Activated T-cell treated with anti-CD3 and anti-CD28 coated beads for 4 hours (primary cell): ENCODE results near the gene COG8.

Experiments
- DNase-seq: peaks from one replicate; pipeline ENCODE4 v3.0.0-alpha.2; 2020

COG8 gene

DNA sequence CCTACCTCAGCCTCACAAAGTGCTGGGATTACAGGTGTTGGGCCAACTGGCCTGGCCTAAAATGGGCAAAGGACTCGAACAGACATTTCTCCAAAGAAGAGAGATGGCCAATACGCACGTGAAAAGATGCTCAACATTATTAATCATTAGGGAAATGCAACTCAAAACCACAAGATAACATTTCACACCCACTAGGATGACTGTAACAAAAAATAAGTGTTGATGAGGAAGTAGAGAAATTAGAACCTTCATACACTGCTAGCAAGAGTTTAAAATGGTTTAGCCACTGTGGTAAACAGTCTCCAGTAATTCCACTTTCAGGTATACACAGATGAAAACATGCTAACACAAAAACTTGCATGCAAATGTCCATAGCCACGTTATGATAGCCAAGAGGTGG, 6.6 kb upstream of the COG8 start:
- no peak for DNase-seq

DNA sequence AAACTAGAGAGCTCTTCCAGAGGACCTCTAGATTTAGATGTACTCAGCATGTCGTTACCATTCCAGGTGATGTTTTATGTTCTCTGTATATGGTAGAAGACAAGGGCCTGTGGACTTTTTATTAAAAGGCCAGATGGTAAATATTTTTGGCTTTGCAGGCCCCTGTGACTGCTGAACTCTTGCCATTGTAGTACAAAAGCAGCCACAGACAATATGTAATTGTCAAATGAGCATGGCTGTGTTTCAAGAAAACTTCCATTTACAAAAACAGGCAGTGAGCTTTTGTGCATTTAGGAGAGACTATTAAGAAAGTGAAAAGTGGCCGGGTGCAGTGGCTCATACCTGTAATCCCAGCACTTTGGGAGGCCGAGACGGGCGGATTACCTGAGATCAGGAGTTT, 4.8 kb upstream of the COG8 start:
- DNase-seq = no peak

DNA sequence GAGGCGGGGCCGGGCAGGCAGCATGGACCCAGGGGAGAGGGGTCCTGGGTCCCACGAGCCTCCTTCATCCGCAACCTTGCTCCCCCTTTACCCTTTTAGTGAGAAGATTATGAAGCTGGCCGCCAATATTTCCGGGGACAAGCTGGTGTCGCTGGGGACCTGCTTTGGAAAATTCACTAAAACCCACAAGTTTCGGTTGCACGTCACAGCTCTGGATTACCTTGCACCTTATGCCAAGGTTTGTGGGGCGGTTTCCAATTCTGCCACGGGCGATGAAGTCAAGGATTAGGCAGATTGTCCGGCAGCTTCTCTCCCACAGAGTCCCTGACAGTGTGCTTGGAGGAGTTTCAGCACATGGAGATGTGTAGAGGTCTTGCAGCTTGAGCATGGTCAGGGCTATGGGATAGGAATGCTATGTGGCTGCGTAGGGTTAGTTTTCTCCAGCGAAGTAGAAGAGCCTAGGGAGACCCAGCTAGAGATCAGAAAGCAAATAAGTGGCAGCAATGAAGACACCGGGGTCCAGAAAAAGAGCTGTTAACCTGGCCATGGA, 806 bp upstream of the COG8 start:
- no peak for DNase-seq

DNA sequence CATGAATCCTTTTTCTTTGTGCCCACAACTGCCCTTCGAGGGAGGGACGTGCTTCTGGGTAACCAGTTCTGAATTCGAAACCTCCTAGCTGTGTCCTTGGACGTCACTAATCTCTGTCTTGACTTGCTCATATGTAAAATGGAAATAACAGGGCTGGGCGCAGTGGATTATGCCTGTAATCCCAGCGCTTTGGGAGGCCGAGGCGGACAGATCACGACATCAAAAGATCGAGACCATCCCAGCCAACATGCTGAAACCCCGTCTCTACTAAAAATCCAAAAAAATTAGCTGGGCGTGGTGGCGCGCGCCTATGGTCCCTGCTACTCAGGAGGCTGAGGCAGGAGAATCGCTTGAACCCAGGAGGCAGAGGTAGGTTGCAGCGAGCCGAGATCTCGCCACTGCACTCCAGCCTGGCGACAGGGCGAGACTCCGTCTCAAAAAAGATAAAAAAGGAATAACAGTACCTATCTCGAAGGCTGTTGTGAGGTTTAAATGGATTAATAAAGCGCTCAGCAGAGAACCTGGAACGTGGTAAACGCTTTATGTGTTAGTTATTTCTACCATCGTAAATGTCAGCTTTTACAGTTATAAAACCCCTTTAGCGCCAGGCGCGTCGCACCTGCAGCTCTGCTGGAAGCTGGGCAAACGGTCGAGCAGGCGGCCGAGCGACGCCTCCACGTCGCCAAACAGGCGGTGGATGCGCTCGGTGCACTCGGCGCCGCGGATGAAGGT, 641 bp downstream of the COG8 start:
- DNase-seq = no peak

DNA sequence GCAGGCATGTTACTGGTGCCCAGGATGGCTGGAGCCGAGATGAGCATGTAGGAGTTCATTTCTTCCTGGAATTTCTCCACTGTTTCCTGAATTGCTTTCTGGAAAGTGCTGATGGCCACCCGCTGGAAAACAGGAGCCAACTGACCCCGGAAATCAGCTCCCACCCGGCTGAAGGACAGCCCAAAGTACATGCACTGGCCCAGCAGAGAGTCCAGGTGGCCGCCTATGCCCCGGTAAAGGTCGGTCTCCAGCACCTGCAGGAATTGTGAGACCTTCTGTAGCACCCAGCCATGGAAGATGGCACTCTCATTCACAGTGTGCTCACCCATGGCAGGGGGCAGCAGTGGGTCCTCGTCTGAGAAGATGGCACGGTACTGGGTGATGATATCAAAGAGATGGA, 4.7 kb downstream of the COG8 start:
- no peak for DNase-seq

DNA sequence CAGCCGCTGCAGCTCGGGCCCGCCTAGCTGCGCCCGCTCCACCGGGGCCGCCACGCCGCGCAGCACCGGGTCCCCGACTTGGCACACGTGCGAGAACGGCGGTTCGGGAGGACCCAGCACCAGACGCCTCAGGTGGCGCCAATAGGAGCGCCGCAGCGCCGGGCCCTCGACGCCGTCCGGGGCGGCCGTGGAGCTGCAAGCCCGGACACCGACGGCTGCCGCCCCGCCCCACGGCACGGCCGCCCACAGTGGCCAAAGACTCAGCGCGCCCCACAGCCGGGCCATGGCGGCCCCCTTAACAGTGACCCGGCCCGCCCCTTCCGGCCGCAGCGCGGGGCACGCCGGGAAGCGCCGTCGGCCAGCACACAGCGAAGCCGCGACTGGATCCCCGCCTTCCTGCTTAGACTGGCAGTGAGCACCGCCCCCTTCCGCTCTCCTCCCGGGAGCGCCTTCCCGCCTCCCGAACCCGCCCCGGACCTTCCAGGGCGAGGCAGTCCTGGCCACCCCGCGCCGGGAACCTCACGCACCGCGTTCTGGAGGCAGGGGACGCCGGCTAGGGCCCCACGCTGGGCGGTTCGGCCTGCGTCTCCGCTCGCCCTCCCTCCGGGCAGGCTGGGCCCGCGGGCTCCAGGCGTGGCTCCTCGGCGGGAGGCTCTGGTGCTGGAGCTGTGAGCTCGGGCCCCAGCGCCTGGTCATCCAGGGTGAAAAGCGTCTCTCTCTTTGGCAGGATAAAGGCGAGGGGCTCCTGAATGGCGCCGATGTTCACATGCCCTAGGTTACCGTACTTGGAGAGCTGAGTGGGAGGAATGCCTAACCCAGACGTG, 8.9 kb downstream of the COG8 start, which contains the start of gene PDF:
PDF (minus strand) TSS at position 303 of the 824 bp plus-strand sequence; CDS start at position 285, 18 bp downstream.
- peak; percentile 70 for DNase-seq

DNA sequence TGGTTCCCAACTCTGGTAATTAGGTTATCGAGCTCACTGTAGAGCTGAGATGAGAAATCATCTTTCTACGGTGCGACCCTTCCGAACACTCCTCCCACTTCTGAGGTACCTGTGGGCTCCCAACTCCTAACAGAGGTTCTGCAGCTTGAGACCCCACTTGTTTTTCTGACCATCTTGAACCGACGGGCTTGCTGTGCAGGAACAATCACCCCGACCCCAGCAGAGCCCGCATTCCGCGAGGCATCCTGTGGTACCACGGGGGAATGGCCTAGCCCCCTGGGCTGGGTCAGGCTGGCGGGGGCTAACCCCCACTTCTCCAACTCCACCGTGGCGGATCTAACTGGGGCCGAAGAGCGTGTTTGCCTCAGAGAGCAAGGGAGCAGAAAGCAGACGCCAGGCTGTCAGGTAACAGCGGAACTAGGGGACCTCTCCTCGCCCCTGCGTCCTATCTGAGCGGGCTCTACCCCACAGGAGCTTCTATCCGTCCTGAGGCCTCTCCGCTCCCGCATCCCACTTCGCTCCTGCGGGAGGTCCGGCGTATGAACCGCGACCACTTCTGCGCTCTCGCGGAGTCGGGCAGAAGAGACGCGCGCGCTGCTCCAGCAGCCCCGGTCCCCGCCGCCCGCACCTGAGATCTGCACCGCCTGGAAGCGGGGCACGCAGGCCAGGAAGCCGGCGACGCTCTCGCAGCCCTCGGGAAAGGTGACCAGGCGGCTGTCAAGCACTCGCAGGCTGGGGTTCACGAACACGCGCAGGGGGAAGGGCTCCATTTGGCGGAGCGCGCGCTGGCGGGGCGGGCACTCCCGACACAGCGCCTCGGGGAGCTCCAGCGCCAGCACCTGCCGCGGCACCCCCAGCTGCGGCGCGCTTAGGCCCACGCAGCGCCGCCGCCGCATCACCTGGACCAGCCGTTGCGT, 9.7 kb downstream of the COG8 start:
- peak; percentile 33 for DNase-seq

DNA sequence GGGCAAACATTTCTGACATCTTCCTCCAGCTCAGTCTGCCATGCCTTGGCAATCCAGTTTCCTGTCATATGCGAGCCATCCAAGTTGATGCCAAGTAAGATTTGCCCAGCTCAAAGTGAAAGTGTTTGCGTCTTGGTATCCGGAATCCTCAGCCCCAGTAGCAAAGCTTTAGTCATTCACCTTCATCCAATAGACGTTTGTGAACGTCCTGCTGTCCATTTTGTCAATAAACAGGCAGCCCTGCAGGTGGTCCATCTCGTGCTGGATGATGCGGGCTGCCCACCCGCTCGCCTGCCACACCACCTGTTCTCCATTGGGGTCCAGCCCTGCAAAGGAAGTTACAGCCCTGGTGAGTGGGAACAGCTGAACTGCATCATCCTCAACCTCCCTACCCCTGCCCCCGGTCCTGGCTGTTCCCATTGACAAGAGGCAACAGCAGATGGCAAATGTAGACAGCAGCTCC, 10.5 kb downstream of the COG8 start:
- no peak for DNase-seq

DNA sequence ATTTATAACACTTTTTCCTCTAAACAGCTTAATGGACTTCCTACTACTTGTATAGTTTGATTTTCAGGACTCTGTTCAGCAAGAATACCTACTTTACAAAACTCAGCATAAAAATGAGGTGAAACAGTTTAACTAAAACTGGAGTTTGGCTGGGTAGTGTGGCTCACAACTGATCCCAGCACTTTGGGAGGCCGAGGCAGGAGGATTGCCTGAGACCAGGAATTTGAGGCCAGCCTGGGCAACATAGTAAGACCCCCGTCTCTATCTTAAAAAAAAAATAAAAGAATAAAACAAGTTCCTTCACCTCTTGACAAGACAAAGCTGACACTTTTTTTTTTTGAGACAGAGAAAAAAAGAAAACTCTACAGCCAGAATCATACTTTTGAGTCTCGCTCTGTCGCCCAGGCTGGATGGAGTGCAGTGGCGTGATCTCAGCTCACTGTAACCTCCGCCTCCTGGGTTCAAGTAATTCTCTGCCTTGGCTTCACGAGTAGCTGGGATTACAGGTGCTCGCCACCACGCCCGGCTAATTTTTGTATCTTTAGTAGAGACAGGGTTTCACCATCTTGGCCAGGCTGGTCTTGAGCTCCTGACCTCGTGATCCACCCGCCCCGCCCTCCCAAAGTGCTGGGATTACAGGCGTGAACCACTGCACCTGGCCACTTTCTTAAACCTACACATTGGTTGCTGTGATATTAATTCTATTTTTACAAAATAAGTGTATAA, 11.6 kb downstream of the COG8 start:
- no peak for DNase-seq

DNA sequence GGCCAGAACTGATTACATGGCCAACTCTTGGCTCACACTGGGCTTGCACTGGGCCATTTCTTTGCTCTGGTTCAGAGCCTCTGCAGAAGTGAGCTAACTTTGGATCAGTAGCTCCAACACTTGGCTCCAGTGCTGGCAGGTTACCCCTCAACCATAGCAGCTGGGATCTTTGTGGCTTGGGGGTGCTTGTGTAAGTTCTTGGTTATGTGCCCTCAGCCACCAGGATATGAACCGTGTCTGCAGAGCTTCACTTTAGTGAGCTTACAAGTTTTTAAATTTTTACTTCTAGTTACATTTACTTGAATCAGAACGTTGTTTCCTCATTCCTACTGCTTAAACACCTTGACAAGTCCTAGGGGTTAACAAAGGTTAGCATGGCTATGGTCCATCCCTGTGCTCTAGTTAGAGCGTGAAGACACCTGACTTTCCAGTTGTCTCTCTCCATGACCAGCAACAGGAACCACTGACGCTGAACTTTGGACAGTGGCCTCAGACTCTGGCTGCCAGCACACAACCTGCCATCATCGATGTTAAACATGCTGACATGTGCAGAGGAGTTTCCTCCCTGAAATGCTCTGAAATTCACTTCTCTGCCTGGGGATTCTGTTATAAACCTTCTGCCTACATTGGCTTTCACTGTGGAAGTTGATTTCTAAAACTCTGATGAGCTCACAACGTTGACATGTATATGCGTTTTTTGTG, 13.0 kb downstream of the COG8 start:
- DNase-seq = no peak

DNA sequence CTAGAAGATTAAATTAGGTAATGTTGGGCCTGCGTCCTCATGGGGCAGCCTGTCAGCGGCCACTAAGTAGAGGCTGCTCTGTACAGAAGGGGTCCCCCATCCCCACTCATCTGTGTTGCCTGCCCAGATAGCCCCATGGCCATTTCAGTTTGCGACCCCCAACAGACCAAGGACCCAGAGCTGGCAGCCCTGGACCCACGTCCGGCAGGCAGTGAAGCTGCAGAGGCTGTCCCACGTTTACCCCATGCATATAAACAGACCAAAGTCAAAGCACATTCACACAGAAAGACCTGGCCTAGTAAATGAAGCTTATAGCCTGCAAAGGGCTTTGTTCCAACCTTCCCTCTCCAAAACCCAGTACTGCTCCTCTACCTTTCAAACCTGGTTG, 13.6 kb downstream of the COG8 start:
- no peak for DNase-seq

DNA sequence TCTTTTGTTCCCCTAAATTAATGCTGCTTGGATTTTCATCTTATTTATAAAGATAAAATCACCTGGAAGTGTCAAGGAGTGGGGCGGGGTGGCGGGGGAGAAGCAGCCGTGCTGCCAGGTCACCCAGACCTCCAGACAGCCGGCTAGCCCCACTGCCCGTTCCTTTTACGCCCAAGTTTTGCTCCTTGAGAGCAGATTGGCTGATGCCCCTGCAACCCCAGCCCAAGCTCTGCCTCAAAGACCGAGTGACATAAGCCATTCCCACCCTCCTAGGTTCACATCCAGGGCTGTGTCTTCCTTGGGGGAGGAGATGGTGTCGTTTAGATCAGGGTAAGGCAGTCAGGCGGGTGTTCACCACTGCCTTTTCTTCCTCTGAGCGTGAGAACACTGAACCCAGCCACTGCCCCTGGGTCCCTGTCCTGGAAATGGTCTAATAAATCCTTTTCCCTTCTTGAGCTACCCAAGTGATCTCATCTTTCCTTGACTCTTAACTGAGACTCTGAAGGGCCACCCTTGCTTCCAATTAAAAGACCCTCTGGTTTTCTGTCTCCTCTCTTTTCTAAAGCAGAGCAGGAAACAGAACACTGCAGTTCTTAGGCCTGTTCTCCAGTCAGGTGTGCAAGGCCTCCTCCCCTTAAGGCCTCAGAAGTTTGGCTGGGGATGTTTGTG, 14.6 kb downstream of the COG8 start:
- no peak for DNase-seq

DNA sequence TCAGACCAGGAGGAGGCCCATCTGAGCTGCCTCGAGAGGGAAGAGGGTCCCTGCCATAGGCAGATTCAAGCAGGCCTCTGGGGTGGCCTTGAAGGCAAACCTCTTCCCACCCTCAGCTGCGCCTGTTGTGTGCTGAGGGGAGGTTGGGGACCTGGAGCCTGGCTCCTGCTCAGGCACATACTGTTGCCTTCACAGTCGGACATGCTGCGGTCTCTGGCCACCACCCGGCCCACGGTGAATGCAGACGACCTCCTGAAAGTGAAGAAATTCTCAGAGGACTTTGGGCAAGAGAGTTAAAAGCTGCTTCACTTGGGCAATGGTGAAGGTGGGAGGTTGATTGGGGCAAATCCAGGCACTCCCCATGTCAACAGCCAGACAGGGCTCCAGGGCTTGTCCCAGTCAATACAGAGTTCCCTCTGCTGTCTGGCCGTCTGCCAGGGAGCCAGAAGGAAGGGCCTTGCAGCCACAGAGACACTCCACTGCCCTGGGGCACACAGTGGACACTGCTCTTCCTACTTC, 15.3 kb downstream of the COG8 start:
- DNase-seq = no peak

DNA sequence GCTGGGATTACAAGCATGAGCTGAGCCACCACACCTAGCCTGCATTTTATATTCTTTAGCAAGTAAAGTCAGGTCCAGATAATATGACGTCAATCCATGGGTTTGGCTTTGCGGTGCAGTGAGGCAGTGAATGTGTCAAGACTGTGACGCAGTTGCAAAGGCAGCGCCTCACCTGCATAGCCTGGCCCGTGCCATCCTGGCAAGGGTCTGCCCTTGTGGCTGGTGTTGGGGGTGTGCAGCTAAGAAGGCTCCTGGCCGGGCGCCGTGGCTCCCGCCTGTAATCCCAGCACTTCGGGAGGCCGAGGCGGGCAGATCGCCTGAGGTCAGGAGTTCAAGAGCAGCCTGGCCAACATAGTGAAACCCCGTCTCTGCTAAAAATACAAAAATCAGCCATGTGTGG, 15.9 kb downstream of the COG8 start:
- no peak for DNase-seq

DNA sequence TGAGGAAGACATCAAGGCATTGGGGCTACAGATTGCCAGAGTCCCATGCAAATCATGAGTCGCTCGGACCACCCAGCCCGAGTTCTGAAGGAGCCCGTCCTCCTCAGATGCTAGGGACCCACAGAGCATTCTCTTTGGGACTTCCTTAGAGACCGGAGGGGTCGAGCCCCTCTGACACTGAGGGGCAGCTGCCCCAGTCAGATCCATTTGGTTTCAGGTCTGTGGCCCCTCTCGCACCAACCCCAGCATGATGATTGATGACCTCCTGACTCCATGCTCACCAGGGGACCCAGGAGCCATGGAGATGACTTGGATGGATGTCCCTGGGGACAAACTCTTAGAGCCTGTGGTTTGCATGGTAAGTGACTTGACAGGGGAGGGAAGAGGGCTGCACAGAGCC, 17.0 kb downstream of the COG8 start:
- DNase-seq = no peak

DNA sequence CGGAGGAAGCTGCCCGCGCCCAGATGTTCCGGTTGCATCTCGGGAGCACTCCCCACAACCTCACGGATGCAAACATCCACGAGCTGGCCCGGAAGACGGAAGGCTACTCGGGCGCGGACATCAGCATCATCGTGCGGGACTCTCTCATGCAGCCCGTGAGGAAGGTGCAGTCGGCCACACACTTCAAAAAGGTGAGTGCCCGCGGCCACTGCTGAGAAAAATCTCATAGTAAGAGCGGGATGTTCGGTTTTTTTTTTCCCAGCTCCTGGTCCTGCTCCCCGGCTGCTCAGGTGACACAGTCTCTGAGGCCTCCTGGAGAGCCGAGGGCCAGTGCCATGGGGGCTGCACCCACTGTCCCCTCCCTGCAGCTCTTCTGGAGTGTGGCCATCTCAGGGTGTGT, 18.3 kb downstream of the COG8 start:
- no peak for DNase-seq

DNA sequence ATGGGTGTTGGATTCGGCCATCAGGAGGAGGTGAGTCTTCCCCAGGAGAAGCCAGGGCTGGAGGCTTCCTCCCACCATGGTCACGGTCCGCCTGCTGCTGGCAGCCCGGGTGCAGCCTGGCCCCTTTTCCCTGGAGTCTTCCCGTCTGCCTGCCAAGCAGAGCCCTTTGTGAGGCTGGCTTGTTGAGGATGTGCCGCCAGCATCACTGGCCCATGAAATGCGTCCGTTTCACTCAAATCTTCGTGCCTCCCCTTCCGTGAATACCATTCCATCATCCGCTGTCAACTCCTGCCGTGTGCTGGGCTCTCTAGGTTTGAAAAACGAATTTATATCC, 18.7 kb downstream of the COG8 start:
- DNase-seq = no peak

DNA sequence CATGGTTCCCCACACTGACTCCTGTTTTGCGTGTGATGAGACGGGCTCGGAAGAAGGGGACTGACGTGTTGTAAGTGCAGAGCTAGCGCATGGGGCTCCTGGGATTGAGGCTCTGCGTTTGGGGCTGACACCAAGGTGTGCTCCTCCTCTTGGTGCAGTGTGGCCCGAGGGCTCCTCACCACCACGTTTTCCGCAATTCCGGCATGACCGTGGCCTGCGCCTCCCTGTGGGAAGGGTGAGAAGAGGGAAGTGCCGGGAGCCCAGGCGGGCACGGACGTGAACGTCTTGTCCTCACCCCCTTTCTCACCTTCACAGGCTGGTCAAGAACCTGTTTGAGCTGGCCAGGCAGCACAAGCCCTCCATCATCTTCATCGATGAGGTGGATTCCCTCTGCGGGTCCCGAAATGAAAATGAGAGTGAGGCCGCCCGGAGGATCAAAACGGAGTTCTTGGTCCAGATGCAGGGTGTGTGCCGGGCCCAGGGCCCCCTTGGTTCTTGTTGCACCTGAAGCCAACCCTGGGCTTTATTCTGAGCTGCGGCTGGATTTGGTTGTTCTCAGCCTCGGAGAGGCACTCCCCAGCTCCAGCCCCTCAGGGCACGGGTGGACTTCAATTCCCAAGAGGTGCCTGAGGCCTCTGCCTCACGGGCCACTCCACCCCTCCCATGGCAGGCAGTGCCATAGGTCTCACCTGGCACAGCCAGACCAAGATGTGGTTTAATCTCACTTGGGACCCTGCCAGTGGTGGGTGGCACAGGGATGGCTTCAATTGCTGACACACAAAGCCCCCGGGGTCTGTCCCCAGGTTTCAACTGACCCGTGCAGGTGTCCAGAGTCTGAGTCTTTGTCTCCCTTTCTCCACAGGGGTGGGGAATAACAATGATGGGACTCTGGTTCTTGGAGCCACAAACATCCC, 19.3 kb downstream of the COG8 start:
- DNase-seq = no peak

DNA sequence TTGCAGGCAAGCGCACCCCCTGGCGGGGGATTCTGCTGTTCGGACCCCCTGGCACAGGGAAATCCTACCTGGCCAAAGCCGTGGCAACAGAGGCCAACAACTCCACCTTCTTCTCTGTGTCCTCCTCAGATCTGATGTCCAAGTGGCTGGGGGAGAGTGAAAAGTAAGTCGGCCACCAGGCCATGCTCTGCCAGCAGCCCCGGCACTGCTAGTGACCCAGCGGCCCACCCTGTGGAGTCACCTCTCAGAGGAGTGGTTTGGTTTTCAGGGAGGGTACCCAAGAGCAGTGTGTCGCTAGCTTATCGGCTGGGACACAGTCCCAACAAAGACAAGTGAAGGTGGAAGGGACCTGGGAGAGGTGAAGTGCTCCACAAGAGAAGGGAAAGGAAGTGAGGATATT, 20.0 kb downstream of the COG8 start:
- DNase-seq = no peak

DNA sequence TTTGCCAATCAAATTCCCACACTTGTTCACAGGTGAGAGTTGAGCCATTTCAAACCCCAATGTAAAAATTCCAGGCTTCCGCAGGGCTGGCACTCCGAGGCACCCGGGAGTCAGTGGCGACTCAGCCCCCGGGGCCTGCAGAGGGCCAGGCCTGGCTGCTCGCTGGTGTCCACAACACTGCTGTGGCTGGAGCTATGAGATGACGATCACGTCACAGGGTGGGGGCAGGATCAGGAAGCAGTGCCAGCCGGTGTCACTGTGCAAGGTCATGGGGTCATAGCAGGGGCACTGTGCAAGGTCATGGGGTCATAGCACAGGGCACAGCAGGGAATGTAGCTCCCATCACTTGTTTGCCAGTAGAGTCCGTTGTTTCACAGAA, 20.5 kb downstream of the COG8 start:
- DNase-seq = no peak
